ENCODE data around the gene ARPC2.

GRCh38 chr2:218169757-218170546 is 47.0 kb upstream of the ARPC2 start:
- peak; percentile 59 for TF ChIP-seq SP1 (IDR thresholded peaks at IDR 0.05)
- TF ChIP-seq CTCF (IDR thresholded peaks at IDR 0.05; ENCODE audit: low read depth, low read length, missing input control), result no peak
- no peak for TF ChIP-seq RAD21 (IDR thresholded peaks at IDR 0.05)
- TF ChIP-seq FOXA1 (IDR thresholded peaks at IDR 0.05), result no peak
- no peak for TF ChIP-seq EGR1 (IDR thresholded peaks at IDR 0.05; ENCODE audit: low read depth in 2 of 2)
- no peak for TF ChIP-seq ATF3 (IDR thresholded peaks at IDR 0.05)
- TF ChIP-seq REST (IDR thresholded peaks at IDR 0.05), result no peak
- no peak for TF ChIP-seq TAF1 (conservative IDR thresholded peaks at IDR 0.05)
- no peak for TF ChIP-seq JUND (IDR thresholded peaks at IDR 0.05)
